HTERT RPE-1 (cell line): ENCODE data around the gene TH.
"Not testable (repeated sequence)": the region's sequence is repeated elsewhere in the genome, so short reads cannot be mapped to it uniquely, and the experiment has no call there.

Experiments used
- in situ Hi-C: fragments of 300-500 bp; cut with MboI; formaldehyde crosslinking; loops from 4 replicates; pipeline ENCODE4 v1.14.3; 2020; ENCODE audit warnings: low sequenced_read_pairs

Gene TH

DNA sequence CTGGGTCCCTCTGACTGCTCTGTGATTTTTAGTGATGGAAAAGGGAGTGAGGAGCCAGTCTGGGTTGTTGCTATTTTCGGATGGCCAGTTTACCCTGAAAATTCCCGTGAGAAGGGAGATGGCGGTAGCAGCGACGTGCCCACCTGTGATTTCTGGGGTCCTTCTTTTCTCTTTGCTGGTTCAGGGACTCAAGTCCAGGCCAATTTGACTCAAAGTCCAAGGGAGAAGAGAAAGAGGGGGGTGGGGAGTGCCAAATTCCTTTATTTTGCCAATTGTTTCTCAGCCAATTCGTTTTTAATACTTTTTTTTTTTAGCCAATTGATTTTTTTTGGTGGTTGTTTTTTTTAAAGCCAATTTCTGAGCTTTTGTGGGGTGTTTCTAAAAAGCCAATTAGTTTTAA, 39.4 kb downstream of the TH start:
- in situ Hi-C loops = no loop called here

DNA sequence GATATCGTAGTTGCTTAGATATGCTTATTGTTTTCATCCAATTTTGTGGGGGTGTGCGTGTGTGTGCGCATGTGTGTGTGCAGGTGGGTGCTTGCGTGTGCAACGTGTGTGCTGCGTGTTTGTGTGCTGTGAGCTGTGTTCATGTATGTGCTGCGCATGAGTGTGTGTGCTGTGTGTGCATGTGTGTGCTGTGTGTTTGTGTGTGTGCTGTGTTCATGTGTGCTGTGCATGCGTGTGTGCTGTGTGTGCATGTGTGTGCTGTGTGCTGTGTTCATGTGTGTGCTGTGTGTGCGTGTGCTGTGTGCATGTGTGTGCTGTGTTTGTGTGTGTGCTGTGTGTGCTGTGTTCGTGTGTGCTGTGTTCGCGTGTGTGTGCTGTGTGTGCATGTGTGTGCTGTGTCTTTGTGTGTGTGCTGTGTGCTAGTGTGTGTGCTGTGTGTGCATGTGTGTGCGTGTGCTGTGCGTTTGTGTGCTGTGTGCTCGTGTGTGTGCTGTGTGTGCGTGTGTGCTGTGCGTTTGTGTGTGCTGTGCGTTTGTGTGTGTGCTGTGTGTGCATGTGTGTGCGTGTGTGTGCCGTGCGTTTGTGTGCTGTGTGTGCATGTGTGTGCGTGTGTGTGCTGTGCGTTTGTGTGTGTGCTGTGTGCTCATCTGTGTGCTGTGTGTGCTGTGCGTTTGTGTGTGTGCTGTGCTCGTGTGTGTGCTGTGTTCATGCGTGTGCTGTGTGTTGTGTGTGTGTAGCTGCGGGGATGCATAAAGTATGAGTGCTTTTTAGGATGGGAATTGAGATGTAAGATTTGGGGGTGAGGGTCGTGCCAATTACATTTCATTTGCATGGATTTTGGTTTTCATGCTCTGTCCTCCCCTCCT, 40.0 kb downstream of the TH start:
- in situ Hi-C loops = no loop called here

DNA sequence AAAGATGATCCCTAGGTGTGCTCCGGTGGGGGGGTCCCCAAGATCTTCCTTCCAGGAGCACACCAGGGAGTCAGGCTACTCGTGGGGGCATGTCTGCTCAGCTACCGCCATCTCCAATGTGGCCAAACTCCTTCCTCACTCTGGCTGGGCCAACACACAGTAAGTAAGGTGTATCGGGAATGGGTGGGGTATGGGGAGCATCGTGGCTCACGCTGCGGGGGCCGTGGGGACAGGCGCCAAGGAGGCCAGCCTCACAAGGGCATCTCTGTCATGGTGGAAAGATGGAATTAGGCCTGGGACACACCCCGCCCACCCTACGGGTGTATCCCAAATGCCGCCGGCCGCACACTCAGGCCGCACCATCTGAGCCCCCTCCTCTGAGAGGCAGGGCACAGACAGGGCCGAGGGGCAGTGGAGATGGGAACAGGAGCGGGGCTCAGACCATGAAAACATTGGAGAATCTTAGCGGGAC, 40.7 kb downstream of the TH start:
- in situ Hi-C loops = no loop called here

DNA sequence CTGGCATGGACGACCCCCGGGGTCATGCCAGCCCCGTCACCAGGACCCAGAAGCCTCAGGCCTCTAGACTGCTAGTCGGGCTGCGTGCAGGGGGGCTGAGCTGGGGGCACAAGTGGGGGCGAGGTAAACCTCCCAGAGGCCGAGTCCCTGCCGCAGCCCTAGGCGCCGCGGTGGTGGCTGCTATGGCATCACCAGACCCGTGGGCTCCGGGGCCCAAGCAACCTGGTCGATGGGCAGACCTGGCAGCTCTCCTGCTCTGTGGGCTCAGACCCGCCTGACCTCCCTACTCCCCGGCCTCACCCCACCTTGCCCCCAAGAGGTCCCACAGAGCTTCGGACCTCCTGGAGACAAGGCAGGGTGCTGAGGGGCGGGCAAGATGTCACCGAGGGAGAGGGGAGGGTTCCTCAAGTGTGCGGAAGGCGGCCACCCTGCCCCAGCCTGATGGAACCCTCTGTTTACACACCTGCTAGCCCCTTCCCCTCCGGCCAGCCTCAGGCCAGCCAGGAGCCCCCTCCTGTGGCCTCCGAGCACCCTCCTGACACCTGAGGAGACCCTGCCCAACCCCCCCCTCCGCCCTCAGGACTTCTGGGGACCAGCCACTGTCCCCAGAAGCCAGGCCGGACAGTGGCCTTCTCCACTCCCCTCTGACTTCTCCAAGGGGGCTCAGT, 41.8 kb downstream of the TH start:
- in situ Hi-C loops = no loop called here

DNA sequence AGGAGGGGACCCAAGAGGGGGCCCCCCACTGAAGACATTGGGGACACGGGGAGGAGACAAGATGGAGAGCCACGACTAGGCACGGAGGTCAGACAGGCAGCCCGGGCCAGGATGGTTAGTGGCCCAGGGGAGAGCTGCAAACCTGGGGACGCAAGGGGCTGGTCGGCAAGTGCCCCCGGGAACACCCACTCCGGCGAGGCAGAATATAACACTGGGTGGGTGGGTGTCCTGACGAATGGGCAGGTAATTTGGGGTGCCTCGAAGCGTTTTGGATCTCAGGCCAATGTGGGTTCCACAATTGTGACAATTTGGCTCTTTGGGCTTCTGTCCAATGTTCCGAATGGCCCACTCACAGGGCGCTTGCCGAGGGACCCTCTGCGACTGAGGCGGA, 42.3 kb downstream of the TH start:
- in situ Hi-C loops = no loop called here

DNA sequence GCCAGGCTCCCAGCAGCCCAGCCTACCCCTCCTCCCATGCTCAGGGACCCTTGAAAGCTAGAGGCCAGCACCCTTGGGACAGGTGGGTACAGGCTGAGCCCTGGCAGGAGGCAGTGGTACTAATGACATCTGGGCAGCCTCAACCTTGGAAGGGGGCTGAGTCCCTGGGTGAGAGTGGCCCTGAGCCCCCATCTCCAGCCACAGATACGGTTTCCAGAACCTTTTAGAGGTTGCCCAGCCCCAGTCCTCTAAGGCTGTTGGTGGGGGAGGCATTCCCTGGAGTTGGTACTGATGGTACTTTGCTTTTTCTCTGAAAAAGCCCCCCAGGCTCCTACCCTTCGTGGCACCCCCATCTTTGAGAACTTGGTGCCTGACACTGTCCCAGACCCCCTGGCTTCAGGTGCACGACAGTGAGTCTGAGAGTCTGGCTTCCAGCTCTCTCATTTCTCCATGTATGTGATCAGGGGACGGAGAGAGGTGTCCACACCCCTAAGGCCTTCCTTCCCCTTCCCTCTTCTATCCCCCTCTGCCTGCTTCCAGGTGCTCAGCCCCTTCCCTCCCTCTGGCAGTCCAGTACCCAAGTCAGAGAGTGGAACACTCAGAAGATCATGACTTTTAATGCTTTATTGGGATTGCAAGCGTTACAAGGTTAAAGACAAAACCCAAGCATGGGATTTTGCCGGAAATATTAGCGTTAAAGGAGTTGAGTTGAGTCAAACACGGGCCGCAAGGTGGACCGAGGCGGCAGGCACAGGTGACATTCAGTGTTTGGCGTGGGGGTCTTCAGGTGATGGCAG, 42.9 kb downstream of the TH start:
- in situ Hi-C loops = no loop called here

DNA sequence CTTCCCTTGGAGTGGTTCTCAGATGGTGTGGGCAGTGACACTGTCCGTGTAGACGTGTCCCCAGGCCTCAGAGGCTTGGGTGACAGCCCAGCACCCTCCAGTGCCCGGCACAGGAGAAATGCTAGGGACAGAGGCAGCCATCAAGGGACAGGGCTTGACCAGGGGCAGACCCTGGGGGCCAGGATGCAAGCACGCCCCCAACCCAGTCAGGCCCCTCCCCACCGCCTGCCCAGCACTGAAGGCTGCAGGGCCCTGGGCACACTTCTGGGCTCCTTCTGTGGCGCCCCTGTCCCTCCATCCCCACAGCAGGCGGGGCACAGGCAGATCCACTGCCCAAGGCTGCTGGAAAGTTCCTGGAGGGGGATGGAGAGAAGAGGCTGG, 43.5 kb downstream of the TH start:
- in situ Hi-C loops = no loop called here

DNA sequence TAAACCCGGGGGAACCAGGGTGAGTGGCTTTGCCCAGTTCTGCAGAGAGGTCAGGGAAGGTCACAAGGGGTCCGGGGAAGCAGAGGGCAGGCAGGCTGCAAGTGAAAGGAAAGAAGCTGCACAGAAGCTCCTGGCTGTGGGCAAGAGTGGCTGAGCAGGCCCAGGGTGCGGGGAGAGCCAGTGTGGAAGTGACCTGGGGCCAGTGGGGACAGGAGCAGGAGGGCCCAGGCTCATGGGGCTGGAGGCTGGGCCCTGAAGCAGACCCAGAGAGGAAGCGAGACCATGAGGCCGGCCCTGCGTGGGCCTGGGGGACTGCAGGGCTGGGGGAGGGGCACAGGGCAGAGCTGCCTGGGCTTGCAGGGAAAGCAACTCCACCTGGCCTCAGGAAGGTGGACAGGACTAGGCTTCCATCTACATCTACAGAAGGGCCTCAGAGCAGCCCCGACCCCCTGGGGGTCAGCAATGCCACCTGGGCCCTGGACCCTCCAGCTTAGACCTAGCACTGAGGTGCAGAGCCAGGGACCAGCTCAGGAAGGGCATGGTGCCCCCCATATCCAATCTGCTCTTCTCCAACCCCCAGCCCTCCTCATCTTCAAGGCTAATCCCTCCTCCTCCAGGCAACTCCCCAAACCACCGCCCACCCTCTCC, 44.0 kb downstream of the TH start:
- in situ Hi-C loops = no loop called here

DNA sequence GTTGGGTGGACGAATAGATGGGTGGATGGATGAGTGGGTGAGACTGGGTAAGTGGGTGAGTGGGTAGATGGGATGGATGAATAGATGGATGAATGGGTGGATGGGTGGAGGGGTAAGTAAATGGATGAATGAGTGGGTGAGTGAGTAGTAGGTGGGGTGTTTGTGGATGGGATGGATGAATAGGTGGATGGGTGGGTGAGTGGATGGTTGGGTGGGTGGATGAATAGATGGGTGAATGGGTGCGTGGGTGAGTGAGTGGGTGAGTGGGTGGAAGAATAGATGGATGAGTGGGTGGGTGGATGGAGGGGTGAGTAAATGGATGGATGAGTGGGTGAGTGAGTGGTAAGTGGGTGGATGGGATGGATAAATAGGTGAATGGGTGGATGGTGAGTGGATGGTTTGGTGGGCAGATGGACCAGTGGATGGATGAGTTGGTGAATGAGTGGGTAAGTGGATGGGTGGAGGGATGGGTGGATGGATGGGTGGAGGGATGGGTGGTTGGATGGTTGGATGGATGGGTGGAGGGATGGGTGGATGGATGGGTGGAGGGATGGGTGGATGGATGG, 45.0 kb downstream of the TH start:
- in situ Hi-C loops = no loop called here

DNA sequence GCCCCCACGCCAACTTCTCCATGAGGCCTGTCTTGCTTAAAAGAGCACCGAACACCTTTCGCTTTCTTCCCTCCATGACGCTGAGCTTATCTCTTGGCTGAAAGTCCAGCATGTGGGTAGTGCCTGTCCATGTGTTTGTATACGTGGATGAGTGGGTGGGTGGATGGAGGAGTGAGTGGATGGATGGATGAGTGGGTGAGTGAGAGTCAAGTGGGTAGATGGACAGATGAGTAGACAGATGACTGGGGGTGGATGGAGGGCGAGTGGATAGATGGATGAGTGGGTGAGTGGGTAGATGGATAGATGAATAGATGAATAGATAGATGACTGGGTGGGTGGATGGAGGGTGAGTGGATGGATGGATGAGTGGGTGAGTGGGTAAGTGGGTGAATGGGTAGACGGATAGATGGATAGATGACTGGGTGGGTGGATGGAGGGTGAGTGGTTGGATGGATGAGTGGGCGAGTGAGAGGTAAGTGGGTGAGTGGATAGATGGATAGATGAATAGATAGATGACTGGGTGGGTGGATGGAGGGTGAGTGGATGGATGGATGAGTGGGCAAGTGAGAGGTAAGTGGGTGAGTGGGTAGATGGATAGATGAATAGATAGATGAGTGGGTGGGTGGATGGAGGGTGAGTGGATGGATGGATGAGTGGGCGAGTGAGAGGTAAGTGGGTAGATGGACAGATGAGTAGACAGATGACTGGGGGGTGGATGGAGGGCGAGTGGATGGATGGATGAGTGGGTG, 46.7 kb downstream of the TH start:
- in situ Hi-C loops = not testable (repeated sequence)

DNA sequence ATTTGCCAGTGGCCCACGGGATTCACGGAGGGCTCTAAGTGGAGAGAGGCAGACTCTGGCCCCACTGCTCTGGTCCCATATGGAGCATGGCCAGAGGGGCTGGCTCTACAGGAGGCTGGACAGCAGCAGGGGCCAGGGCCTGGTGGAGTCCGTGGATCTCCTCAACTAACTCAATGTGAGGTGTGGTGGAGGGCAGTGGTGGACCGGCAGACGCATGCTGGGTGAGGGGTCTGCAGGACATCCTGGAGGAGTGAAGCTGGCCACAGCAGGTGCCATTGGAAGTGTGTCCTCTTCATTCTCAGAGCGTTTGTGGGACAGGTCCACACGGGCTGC, 48.0 kb downstream of the TH start:
- in situ Hi-C loops = no loop called here

DNA sequence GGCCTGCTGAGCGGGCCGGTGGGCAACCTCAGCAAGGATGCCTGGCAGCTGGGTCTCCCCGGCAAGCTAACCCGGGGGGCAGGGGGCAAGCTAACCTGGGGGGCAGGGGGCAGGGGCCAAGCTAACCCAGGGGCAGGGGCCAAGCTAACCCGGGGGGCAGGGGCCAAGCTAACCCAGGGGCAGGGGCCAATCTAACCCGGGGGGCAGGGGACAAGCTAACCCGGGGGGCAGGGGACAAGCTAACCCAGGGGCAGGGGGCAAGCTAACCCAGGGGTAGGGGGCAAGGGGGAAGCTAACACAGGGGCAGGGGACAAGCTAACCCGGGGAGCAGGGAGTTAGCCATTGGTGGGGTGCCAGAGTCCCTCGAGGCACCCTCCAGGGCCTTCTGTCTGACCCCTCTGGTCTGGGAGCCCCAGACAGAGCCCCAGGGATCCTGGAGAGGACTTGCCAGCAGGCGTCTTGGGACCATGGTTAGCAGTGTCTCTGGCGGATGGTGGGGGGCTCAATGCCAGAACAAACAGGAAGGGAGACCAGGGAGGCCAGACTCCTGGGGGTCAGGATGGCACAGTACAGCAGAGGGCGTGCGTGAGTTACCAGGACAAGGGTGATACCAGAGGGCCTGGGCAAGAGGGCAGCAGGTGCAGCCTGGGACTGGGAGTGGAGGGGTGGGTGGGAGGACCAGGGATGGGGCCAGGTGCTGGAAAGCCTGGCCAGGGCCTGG, 48.5 kb downstream of the TH start:
- in situ Hi-C loops = no loop called here

DNA sequence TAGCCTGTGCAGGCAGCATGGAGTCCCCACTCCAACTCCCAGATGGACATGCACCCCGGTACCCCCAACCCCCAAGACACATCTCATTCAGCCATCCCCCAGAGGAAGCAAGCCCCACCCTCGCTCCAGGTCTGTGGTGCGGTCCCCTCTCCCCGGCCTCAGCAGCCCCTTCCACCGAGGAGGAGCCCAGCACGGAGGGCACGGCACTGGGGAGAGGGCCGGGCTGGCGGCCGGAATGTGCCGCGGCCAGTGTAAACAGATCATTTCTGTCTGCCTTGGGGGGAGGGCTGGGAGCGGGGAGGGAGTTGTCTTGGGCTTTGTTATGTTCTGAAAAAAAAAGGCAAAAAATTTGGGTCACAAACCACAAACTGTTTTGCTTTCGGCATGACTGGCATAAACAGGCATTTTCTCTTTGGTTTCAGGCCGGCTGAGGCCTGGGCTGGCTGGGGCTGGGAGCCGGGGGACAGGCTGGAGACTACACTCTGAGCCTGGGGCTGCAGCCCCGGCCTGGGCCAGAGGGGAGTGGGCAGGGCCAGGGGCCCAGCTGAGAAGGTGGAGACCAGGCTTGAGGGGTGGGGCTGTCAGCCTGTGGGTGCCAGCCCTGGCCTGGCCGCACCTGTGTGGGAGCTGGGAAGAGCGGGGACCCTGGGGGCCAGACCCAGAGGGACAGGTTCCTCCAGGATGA, 49.3 kb downstream of the TH start:
- in situ Hi-C loops = no loop called here

DNA sequence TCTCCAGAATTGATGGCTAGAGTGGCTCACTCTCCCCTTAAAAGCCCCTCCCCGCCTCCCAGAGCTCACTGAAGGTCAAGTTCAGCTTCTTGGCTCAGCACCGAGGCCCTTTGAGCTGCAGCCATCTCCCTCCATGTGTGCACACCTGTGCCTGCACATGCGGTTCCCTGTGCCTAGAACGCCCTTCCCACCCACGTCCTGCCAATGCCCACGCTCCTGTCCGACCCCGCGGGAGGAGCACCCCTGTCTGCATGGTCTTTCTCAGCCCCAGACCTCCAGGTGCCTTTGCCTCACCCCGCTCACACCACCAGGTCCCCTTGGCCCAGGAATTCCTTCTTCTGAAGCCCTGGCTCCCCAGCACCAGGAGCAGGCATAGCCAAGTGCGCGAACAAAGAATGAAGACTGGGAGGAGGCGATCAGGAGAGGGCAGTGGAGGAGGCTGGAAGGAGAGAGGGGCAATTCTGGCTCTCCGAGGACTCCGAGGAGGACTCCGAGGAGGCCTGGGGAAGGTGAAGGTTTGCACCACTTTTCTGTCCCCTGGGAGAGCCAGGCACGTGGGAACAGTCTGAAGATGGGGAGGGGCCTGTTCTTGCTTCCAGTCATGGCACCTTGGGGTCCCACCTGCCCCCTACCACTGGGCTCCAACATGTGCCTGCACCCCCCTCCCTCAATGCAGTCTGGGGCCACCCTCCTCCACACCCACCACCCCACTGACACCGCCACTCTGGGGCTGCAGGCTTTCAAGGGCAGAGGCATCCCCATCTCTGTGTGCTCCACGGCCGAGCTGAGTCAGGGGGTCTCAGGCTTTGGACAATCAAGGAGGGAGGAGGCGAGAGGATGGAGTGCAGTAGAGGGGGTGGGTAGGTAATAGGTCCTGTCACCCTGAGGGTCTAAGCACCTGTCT, 50.1 kb downstream of the TH start:
- in situ Hi-C loops = no loop called here

DNA sequence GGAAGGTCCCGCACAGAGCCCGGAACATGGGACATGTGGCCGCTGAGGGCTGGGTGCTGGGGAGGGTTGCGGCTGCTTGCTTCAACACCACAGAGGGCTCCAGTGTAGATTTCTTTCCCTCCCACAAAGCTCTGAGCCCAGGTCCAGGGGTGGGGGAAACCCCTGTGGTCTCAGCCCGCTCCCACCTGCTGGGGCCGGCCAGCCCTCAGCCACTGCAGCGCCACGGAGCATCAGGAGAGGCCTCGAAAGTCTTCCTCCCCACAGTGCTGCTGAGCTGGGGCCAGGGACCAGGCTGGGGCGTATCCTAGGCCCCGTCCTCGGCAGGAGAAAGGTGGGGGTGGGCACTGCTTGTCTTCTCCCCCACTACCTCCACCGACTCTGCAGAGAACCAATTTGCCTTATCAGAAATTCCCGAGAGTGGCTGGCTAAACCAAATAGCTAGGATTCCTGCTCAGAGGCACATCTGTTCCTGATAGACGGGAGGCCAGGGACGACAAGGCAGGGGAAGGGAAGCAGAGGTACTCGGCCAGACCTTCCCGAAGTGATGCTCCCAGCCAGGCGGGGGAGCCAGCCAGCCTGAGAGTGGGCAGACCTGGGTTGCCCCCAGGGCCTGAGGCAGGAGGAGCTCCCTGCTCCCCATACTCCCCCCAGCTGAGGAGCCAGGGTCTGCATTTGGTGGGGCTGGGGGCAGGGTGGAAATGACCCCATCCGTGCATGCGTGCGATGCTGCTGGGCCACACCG, 51.1 kb downstream of the TH start:
- in situ Hi-C loops = no loop called here

DNA sequence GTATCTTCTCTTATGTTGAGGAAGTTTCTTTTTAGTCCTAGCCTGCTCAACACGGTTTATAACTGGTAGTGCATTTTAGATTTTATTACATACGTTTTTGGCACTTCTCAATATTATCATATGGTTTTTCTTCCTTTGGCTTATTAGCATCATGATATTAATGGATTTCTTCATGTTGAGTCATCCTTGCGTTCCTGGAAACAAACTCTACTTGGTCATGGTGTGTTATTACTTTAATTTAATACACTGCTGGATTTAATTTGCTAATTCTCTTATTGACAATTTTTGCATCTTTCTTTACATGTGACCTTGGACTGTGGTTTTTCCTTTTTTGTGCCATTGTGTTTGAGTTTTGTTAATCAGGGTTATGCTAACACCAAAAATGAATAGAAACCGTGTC, 52.9 kb downstream of the TH start:
- in situ Hi-C loops = no loop called here

DNA sequence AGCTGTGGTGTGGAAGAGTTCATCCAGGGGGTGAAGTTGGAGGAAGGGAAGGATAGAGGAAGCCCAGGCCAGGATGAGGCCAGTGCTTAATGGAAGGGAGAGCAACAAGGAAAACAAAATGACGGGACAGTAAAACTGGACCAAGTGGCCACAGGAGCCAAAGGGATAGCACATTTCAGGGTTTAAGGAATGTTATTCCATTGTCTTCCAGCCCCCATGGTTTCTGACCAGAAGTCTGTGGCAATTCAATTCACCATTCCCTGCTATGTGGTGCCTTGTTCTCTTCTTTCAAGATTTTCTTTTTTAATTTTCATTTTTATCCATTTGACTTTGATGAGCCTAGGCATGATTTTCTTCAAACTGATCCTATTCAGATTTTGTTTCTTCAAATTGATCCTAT, 54.9 kb downstream of the TH start:
- in situ Hi-C loops = no loop called here
